Uterus (tissue), 2 donors: ENCODE results near the gene JPH3.

Experiments
- POLR2A ChIP-seq, 2 donors: fragments of 450-650 bp; IDR thresholded peaks; one replicate each; pipeline ENCODE4 v1.6.1; 2016; ENCODE audit warnings: antibody characterized with exemption in 2 of 2, mild to moderate bottlenecking in 1 of 2, moderate library complexity in 1 of 2
- TF ChIP-seq, protein P1 (sequence below), 4 experiments: fragments of 200-600 bp in 2 of 4; fragments of 450-650 bp in 2 of 4; sonication (generic) in 2 of 4; IDR thresholded peaks; one replicate each; pipeline ENCODE4 v1.5.1; 2016 to 2019; ENCODE audit warnings: antibody characterized with exemption in 4 of 4, mild to moderate bottlenecking in 2 of 4, moderate library complexity in 1 of 4

DNA sequence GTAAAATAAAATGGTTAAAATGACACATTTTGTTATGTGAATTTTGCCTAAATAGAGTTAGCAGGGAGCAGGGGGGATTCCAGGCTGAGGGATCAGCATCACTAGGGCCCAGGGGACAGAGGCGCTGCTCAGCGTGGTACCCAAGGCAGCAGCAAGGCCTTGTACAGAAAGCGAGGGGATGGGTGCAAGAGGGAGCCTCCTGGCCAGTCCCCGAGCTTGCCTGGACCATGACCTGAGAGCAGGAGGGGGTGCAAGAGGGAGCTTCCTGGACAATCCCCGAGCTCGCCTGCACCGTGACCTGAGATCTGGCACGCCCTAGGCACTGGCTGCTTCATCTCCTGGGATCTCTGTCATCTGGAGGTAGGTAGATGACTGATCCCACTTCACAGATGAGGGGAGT lies 17.3 kb upstream of the JPH3 start:
- no peak for TF ChIP-seq POLR2A (IDR thresholded peaks at IDR 0.05)
- TF ChIP-seq, protein P1, sequence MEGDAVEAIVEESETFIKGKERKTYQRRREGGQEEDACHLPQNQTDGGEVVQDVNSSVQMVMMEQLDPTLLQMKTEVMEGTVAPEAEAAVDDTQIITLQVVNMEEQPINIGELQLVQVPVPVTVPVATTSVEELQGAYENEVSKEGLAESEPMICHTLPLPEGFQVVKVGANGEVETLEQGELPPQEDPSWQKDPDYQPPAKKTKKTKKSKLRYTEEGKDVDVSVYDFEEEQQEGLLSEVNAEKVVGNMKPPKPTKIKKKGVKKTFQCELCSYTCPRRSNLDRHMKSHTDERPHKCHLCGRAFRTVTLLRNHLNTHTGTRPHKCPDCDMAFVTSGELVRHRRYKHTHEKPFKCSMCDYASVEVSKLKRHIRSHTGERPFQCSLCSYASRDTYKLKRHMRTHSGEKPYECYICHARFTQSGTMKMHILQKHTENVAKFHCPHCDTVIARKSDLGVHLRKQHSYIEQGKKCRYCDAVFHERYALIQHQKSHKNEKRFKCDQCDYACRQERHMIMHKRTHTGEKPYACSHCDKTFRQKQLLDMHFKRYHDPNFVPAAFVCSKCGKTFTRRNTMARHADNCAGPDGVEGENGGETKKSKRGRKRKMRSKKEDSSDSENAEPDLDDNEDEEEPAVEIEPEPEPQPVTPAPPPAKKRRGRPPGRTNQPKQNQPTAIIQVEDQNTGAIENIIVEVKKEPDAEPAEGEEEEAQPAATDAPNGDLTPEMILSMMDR (IDR thresholded peaks at IDR 0.05): no peak
